HCT116 (cell line): ENCODE data around the gene INSRR. TPM values are rescaled to one million over a fixed set of nuclear protein-coding genes. Genes with fewer than 3 reads are reported as not detected.

Source experiments
- ATAC-seq: fragments of 200-7000 bp; cut with Tn5 transposase; 2 replicates; pipeline ENCODE4 v1.9.1; 2020; ENCODE audit warnings: mild to moderate bottlenecking, moderate library complexity
- BruUV-seq: library from RNA; stranded (reverse); fragments of 400-500 nt; replicated peaks from 2 replicates; lab custom pipeline; 2021; lab: Mats Ljungman, UMichigan
- CTCF ChIA-PET: fragments of 300-600 bp; sonication (Branson Sonifier 250); formaldehyde crosslinking; loops from one replicate; lab custom pipeline; 2021; ENCODE audit warnings: antibody characterized with exemption; lab: Charles Lee
- POLR2A ChIA-PET: fragments of 300-600, 350-600 bp; sonication (Branson Sonifier 250); formaldehyde crosslinking; loops from one replicate; lab custom pipeline; 2021; ENCODE audit warnings: antibody characterized with exemption; lab: Charles Lee
- RAD21 ChIA-PET, 2 experiments: fragments of 300-600 bp; sonication (Branson Sonifier 250); formaldehyde crosslinking; loops; one replicate each; lab custom pipeline; 2023; ENCODE audit warnings: low total read pairs in 2 of 2; ENCODE audit not compliant: uncharacterized antibody in 2 of 2, unreplicated experiment in 2 of 2, low non-redundant PET in 1 of 2; lab: Charles Lee
- DNase-seq: peaks from one replicate; pipeline ENCODE4 v3.0.0-alpha.2; 2010; ENCODE audit warnings: low read depth, low spot score
- H2AFZ ChIP-seq: fragments of 200-600 bp; shearing (Covaris generic), sonication (generic); 2 replicates; pipeline ENCODE4 v1.6.1; 2017; ENCODE audit warnings: low read depth, mixed run types, mixed read lengths, antibody characterized with exemption, low read length; ENCODE audit not compliant: poor library complexity, severe bottlenecking
- H3K27ac ChIP-seq: 2 replicates; pipeline ENCODE4 v1.5.1; 2012; ENCODE audit warnings: low read depth, low read length
- H3K27me3 ChIP-seq: fragments of 200-600 bp; sonication (generic); 2 replicates; pipeline ENCODE4 v1.6.1; 2016; ENCODE audit warnings: mixed run types, low read length, mixed read lengths; ENCODE audit not compliant: insufficient read depth
- H3K36me3 ChIP-seq, 2 experiments: fragments of 200-500 bp in 1 of 2; fragments of 200-600 bp in 1 of 2; sonication (Bioruptor generic) in 1 of 2; sonication (generic) in 1 of 2; 2 replicates each; pipeline versions ENCODE4 v1.5.1 to v1.6.1; 2014 to 2016; ENCODE audit warnings: low read length in 2 of 2, inconsistent platforms in 1 of 2, mixed read lengths in 1 of 2, mixed run types in 1 of 2; ENCODE audit not compliant: insufficient read depth in 2 of 2, control insufficient read depth in 1 of 2
- H3K4me1 ChIP-seq, 2 experiments: fragments of 200-600 bp in 1 of 2; sonication (generic) in 1 of 2; 2 replicates each; pipeline versions ENCODE4 v1.5.1 to v1.6.1; 2012 to 2017; ENCODE audit warnings: low read length in 2 of 2, inconsistent platforms in 1 of 2, mild to moderate bottlenecking in 1 of 2, mixed read lengths in 1 of 2, mixed run types in 1 of 2, moderate library complexity in 1 of 2; ENCODE audit not compliant: insufficient read depth in 2 of 2, control insufficient read depth in 1 of 2
- H3K4me2 ChIP-seq: fragments of 200-600 bp; sonication (generic); 2 replicates; pipeline ENCODE4 v1.6.1; 2017; ENCODE audit warnings: mixed run types, low read length, mixed read lengths
- H3K4me3 ChIP-seq, 2 experiments: fragments of 200-600 bp in 1 of 2; sonication (generic) in 1 of 2; replicated peaks in 1 of 2; 2 replicates each; pipeline ENCODE4 v1.5.1; 2011 to 2016; ENCODE audit warnings: low read length in 2 of 2, control low read depth in 1 of 2, low read depth in 1 of 2, mild to moderate bottlenecking in 1 of 2, mixed read lengths in 1 of 2, mixed run types in 1 of 2
- H3K79me2 ChIP-seq: fragments of 200-600 bp; sonication (generic); 2 replicates; pipeline ENCODE4 v1.6.1; 2017; ENCODE audit warnings: mild to moderate bottlenecking, mixed run types, low read length, moderate library complexity, mixed read lengths; ENCODE audit not compliant: insufficient read depth
- H3K9ac ChIP-seq: fragments of 200-600 bp; sonication (generic); 2 replicates; pipeline ENCODE4 v1.6.1; 2016; ENCODE audit warnings: low read length, mixed read lengths
- H3K9me2 ChIP-seq: fragments of 200-600 bp; sonication (generic), shearing (Covaris generic); 2 replicates; pipeline ENCODE4 v1.6.1; 2017; ENCODE audit warnings: mixed run types, mild to moderate bottlenecking, moderate library complexity; ENCODE audit not compliant: insufficient read depth
- H3K9me3 ChIP-seq, 2 experiments: fragments of 200-500 bp in 1 of 2; fragments of 200-600 bp in 1 of 2; sonication (Bioruptor generic) in 1 of 2; sonication (generic) in 1 of 2; 2 replicates each; pipeline ENCODE4 v1.6.1; 2014 to 2017; ENCODE audit warnings: low read length in 2 of 2, mixed read lengths in 2 of 2, inconsistent platforms in 1 of 2, low read depth in 1 of 2, mild to moderate bottlenecking in 1 of 2, mixed run types in 1 of 2, moderate library complexity in 1 of 2; ENCODE audit not compliant: control insufficient read depth in 1 of 2, insufficient read depth in 1 of 2
- H4K20me1 ChIP-seq: fragments of 200-600 bp; sonication (generic), shearing (Covaris generic); 2 replicates; pipeline ENCODE4 v1.6.1; 2017; ENCODE audit warnings: mixed run types, mild to moderate bottlenecking, moderate library complexity; ENCODE audit not compliant: insufficient read depth
- CBX3 ChIP-seq: IDR thresholded peaks from 2 replicates; pipeline ENCODE4 v1.6.1; 2012; ENCODE audit warnings: low read depth
- EGR1 ChIP-seq: IDR thresholded peaks from 2 replicates; pipeline ENCODE4 v1.6.1; 2012; ENCODE audit warnings: low read depth
- EZH2 ChIP-seq: fragments of 200-600 bp; sonication (generic); IDR thresholded peaks from 2 replicates; pipeline ENCODE4 v1.6.1; 2017; ENCODE audit warnings: antibody characterized with exemption, mixed run types
- EZH2phosphoT487 ChIP-seq: fragments of 200-600 bp; IDR thresholded peaks from 2 replicates; pipeline ENCODE4 v1.6.1; 2018; ENCODE audit warnings: antibody characterized with exemption, borderline replicate concordance
- FOSL1 ChIP-seq: IDR thresholded peaks from 2 replicates; pipeline ENCODE4 v1.6.1; 2012; ENCODE audit warnings: low read depth
- JUND ChIP-seq: IDR thresholded peaks from 2 replicates; pipeline ENCODE4 v1.6.1; 2012
- POLR2AphosphoS5 ChIP-seq: IDR thresholded peaks from 2 replicates; pipeline ENCODE4 v1.6.1; 2011; ENCODE audit warnings: mild to moderate bottlenecking, low read depth, low read length, moderate library complexity
- SIN3A ChIP-seq: IDR thresholded peaks from 2 replicates; pipeline ENCODE4 v1.6.1; 2012; ENCODE audit warnings: low read depth
- SP1 ChIP-seq: IDR thresholded peaks from 2 replicates; pipeline ENCODE4 v1.6.1; 2012; ENCODE audit warnings: low read depth
- SRF ChIP-seq: IDR thresholded peaks from 2 replicates; pipeline ENCODE4 v1.6.1; 2012; ENCODE audit warnings: low read depth
- YY1 ChIP-seq: IDR thresholded peaks from 2 replicates; pipeline ENCODE4 v1.6.1; 2011; ENCODE audit warnings: low read length, low read depth, moderate library complexity, mild to moderate bottlenecking; ENCODE audit not compliant: insufficient replicate concordance; ENCODE audit errors: extremely low read depth
- intact Hi-C: fragments of 100-400 bp; cut with micrococcal nuclease; formaldehyde crosslinking; loops from 2 replicates; pipeline ENCODE4 v1.10.0; 2022
- total RNA-seq: library from RNA; stranded (reverse); gene quantifications from one replicate; pipeline ENCODE4 v1.2.1, GENCODE V29; 2021; ENCODE audit not compliant: unreplicated experiment
- TF ChIP-seq, protein P1 (sequence below), 3 experiments: fragments of 200-600 bp in 1 of 3; sonication (generic) in 1 of 3; IDR thresholded peaks in 2 of 3; conservative IDR thresholded peaks in 1 of 3; 2 replicates each; pipeline ENCODE4 v1.5.1; 2012 to 2017; ENCODE audit warnings: low read depth in 2 of 3, low read length in 2 of 3, antibody characterized with exemption in 1 of 3, borderline replicate concordance in 1 of 3, control low read depth in 1 of 3, mild to moderate bottlenecking in 1 of 3, mixed read lengths in 1 of 3, mixed run types in 1 of 3, moderate library complexity in 1 of 3; ENCODE audit not compliant: insufficient read depth in 1 of 3

The INSRR gene
- total RNA-seq, 1 experiment from 2014 or later, result not detected

DNA sequence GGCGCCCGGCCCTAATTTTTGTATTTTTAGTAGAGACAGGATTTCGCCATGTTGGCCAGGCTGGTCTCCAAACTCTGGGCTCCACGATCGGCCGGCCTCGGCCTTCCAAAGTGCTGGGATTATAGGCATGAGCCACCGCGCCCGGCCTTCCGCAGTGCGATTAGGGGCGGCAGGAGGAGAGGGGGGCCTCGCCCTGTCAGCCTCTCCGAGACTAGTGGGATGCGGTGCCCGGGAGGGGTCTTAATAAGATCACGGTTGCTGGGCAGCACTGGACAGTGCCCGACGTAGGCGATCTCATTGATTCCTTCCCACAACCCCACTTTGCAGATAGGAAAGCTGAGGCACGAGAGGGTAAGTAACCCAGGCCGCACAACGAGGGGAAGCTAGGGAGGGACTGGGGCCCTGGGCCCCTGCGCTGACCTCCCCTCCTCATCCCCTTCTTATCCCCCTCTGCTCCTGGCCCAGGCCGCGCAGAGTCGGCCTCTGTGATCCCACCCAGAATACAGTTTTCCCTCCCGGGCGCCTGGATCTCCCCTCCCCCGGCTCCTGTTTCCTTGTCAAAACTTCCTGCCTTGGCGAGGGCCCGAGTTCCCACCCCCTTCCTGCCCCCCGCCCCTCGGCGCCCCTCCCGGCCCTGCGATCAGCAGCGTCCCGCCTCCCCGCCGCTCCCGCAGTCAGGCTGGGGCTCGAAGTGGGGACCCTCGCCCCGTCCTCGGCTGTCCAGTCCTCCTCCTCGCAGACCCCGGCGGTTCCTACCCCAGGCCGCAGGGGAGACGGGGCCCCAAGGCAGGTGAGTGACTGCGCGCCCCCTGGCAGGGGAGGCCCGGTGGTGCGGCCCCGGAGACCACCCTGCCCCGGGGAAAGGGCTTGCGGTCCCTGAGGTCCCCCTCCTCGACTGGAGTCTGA lies 34.4 kb upstream of the INSRR start, which contains the start of gene PEAR1:
PEAR1 (plus strand) TSS at position 671 of the 906 bp plus-strand sequence. CDS start 10,209 bp downstream, outside the sequence.
- ChIA-PET POLR2A (no interaction called here), RAD21 (interaction anchor here (0.6 to 0.8 kb wide), 5 partner anchors 27 to 301 kb away, joined by 3 to 4 read pairs (median 3); partner anchors contain the start of gene LRRC71 (in 1 of the 2)), CTCF (interaction anchor here (0.6 to 4.6 kb wide), 6 partner anchors 27 to 244 kb away, joined by 3 to 62 read pairs (median 6); partner anchors contain the start of gene LRRC71)
- no peaks in the 10 kb centered on the region for H4K20me1 ChIP-seq
- peaks cover 32 to 68% of the 10 kb centered on the region in 2 experiments for H3K4me1 ChIP-seq
- ATAC-seq (no peak), DNase-seq (no peak)
- TF ChIP-seq JUND (no peak), CBX3 (no peak), YY1 (no peak), POLR2AphosphoS5 (no peak), EGR1 (no peak), SP1 (no peak), SRF (no peak), EZH2 (no peak), SIN3A (no peak), FOSL1 (no peak), EZH2phosphoT487 (no peak)
- TF ChIP-seq, protein P1, sequence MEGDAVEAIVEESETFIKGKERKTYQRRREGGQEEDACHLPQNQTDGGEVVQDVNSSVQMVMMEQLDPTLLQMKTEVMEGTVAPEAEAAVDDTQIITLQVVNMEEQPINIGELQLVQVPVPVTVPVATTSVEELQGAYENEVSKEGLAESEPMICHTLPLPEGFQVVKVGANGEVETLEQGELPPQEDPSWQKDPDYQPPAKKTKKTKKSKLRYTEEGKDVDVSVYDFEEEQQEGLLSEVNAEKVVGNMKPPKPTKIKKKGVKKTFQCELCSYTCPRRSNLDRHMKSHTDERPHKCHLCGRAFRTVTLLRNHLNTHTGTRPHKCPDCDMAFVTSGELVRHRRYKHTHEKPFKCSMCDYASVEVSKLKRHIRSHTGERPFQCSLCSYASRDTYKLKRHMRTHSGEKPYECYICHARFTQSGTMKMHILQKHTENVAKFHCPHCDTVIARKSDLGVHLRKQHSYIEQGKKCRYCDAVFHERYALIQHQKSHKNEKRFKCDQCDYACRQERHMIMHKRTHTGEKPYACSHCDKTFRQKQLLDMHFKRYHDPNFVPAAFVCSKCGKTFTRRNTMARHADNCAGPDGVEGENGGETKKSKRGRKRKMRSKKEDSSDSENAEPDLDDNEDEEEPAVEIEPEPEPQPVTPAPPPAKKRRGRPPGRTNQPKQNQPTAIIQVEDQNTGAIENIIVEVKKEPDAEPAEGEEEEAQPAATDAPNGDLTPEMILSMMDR (IDR thresholded peaks at IDR 0.05 in 2 of 3, conservative IDR thresholded peaks at IDR 0.05 in 1 of 3; ENCODE audit: borderline replicate concordance in 1 of 3, insufficient read depth in 1 of 3, low read depth in 2 of 3, low read length in 2 of 3), result no peak
- intact Hi-C loops, result no loop called here
- H3K27ac ChIP-seq, result no peak within 1 kb of the TSS
- no peak within 1 kb of the TSS; the same call in 1 of the 2 replicates for H3K9ac ChIP-seq
- peak within 1 kb of the TSS in 1 of 2 experiments; percentile 18; a peak in 1 of 4 replicates for H3K4me3 ChIP-seq
- H3K79me2 ChIP-seq, result no peaks in the 10 kb centered on the region
- no TSS peak for BruUV-seq
- H3K9me2 ChIP-seq, result no peaks in the 10 kb centered on the region
- H2AFZ ChIP-seq, result no peak within 1 kb of the TSS
- H3K27me3 ChIP-seq, result no peaks in the 10 kb centered on the region
- no peaks in the 10 kb centered on the region for H3K9me3 ChIP-seq
- no peaks in the 10 kb centered on the region for H3K36me3 ChIP-seq
- peak within 1 kb of the TSS; percentile 62 for H3K4me2 ChIP-seq
